SIG-M5 (cell line): ENCODE data around the gene FTO.

Source experiments
- DNase-seq: peaks from one replicate; lab custom pipeline; 2025; lab: John Stamatoyannopoulos, UW

FTO gene

DNA sequence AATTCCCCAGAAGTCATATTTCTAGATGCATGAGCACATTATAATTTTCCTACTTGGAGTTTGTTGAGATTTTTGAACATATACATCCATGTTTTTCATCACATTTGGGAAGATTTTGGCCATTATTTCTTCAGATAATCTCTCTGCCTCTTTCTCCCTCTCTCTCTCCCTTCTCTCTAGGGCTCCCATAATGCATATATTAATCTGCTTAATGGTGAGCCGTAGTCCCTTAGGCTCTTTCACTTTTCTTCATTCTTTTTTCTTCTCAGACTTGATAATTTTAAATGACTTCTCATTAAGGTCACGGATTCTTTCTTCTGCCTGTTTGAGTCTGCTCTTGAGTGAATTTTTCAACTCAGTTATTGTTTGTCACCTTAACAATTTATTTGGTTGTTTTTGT lies 481.1 kb downstream of the FTO start:
- no peak for DNase-seq

DNA sequence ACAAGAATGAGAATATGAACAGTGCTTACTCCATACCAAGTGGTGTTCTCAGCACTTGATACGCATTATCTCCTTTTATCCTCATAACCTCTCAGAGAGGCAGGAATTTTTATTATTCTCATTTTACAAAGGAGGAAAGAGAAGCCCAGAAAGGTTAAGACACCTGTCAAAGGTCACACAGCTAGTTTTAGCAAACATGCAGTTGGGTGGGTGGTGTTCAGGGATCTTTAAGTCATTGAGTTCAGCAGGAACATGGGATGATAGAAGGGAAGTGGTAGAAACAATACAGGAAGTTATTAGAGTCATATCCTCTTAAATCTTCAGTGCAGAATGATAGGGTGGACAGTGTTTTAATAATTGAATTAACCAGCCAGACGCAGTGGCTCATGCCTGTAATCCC lies 487.2 kb downstream of the FTO start:
- no peak for DNase-seq

DNA sequence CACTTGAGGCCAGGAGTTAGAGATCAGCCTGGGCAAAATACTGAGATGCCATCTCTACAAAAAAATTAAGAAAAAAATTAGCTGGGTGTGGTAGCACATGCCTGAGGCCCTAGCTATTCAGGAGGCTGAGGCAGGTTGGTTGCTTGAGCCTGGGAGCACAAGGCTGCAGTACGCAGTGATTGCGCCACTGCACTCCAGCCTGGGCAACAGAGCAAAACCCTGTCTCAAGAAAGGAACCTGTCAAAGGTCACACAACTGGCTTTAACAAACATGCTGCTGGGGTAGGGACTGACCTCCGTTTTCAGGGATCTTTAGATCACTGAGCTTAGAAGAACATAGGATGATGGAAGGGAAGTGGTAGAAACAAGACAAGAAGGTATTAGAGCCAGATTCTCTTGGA lies 487.6 kb downstream of the FTO start:
- no peak for DNase-seq

DNA sequence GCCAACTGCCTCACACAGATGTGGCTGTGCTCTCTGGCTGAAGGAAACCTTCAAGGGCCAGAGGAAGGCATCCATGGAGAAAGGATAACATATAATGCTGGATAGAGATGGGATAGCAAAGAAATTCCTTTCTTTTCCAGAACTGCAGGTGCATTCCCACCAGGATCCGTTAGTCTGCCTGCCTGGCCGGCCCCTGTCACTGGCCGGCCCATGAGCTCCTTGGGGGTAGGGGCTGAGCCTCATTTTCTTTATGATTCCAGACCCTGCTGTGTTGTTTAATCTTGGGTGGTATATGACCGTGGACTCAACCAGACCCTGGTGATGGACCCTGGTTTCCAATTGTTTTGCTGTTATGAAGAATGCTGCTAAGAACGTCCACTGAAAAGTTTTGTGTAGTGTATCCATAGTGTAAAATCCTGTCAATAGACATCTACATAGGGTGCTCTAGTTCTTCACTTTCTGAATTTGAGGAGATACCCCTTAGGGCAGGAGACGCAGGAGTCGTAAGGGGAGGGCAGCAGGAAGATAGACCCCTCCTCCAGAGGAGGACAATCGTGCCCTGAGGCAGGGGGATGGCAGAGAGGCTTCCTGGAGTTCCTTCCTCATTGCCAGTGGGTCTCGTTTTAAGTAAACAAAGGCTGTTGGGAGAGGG lies 489.2 kb downstream of the FTO start:
- DNase-seq, result no peak

DNA sequence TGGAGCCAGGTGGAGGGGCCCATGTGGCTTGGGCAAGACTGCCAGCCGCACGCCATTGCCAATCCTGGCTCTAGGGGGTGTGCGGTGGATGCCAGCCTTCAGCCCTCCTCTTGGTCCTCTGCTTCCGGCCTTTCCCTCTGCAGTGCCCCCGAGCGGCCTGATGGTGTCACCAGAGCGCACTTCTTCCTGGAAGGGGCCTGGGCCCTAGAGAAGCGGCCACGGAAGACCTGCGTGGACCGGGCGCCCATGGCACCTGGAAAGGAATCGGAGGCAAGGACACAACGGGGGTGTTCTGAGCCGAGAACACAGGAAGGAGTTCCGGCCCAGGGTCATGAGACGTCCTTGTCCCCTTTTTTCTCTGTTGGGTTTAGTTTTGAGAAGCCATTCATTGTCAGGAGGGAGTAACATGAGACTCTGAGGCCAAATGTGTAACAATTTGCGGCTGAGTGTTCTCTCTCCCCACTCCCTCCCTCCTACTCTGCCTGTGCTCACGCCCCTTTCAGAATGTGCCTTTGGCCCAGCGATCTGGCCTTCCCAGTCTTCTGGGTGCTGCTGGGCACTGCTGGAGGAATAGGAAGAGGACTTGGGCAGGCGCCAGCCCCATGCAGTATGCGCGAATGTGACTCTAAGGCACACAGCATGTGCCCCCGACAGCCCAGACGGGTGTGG lies 489.8 kb downstream of the FTO start:
- no peak for DNase-seq

DNA sequence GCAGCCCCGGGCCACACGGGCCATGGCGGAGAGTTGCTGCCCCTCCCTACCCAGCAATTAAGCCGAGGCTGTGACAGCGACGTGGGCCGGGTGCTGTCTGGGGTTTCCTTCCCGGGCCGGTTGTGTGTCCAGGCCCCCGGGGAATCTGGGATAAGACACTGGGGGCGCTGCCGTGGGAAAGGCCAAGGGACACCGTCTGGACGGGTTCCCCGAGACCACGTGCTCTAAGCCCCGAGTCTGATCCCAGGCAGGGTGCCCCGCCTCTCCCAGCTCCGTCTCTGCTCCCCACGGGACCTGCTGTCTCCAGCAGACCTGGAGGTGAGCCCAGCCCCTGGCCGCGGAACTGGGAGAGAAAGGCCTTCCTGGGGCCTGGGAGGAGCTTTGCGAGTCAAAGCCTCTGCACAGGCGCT lies 490.4 kb downstream of the FTO start:
- no peak for DNase-seq

DNA sequence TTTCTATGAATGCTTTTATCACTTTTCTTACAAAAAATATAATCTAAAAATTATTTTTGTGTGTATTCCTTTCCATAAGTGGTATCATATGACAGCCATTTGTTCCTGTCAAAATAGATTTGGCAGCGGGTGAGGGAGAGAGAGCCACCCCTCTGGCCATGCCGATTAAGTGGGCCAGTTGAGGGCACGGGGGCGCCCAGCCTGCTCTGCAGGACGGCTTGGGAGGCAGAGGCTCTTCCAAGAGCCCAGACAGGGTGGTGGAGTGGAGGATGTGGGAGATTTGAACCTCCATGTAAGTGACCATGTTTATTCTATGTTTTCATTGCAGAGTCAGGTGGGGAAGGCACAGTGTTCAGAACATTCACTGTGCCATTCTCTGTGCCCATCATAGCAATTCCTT lies 493.8 kb downstream of the FTO start:
- DNase-seq, result no peak

DNA sequence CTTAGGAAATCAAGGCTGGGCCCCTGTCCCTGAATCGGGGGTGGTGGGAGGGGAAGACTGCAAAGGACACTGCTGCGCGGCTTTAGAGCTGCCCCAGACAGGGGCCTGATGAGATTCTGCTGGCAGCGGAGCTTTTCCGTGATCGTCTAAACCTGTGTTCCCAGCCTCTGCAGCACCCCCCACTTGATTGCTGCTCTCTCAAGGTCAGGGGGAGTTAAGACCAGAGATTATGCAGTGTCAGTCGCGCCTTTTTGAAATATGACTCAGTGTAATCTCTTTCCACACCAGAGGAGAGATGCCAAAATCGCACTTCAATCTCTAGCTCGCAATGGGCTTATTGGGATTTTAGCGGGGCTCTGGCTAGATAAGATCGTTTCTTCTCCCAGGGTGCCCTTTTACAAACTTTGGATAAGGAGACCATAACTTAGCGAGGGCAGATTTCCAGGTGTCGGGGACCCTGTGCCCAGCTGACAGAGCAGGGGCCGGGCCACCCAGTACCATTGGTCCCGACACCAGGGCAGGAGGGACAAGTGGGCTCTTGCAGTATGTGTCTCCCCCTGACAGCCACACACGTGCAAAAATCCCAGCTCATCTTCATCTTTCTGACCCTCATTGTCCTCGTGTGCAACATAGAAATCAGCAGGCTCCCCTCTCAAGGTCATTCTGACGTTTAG lies 495.7 kb downstream of the FTO start:
- no peak for DNase-seq

DNA sequence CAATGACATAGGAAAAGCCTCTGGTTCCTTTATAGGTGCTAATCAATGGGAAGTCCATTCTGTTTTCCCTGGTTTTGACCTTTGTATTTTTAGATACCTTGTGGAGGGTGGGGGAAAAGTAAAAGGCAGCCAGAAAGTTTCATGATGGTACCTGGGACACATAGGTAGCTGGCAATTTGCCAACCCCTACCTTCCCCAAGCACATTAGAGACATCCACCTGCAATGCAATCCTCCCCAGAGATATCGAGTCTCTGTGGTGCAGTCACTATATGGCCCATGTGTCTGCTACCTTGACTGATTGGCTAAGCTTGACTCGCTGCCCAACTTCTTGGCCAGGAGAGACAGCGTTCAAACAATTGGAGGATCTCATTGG lies 496.2 kb downstream of the FTO start:
- no peak for DNase-seq

DNA sequence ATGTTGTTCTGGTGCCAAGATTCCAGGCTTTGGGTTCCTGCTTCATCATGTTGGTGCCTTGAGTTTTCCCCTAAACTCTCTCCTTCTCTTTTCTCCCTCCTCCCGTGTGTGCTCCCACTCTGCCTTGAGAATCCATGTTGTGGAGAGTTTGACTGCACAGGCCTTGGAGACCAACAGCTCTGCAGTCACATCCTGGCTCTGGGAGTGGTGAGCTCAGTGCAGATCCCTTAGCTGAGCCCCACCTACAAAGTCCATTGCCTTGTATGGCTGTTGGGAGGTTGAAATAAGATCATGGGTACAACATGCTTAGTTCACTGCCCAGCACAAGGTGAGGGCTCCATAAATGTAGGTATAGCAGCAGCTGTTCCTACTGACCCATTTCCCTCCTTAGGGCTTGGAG lies 496.8 kb downstream of the FTO start:
- DNase-seq, result no peak

DNA sequence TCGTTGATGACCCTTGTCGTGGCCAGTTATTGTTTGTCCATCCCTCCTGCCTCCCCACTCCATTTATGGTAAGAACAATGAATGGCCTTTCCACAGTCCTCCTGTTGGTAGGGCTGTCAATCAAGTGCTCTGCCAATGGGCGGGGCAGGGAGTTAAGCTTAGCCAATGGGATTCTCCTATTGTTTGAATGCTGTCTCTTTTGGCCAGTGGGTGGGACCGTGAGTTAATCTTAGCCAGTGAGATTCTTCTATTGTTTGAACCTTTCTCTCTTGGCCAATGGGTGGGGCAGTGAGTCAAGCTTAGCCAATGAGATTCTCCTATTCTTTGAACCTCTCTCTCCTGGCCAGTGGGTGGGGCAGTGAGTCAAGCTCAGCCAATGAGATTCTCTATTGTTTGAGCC lies 497.2 kb downstream of the FTO start:
- DNase-seq, result no peak
